ENCODE data around the gene SMAD9.

Gene SMAD9

GRCh38 chr13:36866232-36866631, 53.8 kb downstream of the SMAD9 start:
- H3K36me3 ChIP-seq: peaks cover 96% of the 10 kb centered on the region

GRCh38 chr13:36865265-36865664, 54.8 kb downstream of the SMAD9 start:
- Histone ChIP-seq H3K4me3 (ENCODE audit: low read depth, low read length) (no peak overlapping the region), H3K27me3 (no peaks in the 10 kb centered on the region), H3K4me1 (no peaks in the 10 kb centered on the region), H3K36me3 (peaks cover 92% of the 10 kb centered on the region), H3K9me3 (no peaks in the 10 kb centered on the region)
- no peak for TF ChIP-seq CTCF (IDR thresholded peaks at IDR 0.05; ENCODE audit: low read depth, low read length)
- DNase-seq: no peak

More at GRCh38 chr13:36866232-36866631, 53.8 kb downstream of the SMAD9 start:
- H3K27me3 ChIP-seq: no peaks in the 10 kb centered on the region
- TF ChIP-seq CTCF (IDR thresholded peaks at IDR 0.05; ENCODE audit: low read depth, low read length): no peak
- no peak for DNase-seq
- H3K4me1 ChIP-seq: peaks cover 4% of the 10 kb centered on the region
- H3K9me3 ChIP-seq: no peaks in the 10 kb centered on the region
- H3K4me3 ChIP-seq (ENCODE audit: low read depth, low read length): no peak overlapping the region

GRCh38 chr13:36862722-36863121, 57.3 kb downstream of the SMAD9 start:
- H3K4me3 ChIP-seq (ENCODE audit: low read depth, low read length): no peak overlapping the region
- TF ChIP-seq CTCF (IDR thresholded peaks at IDR 0.05; ENCODE audit: low read depth, low read length): no peak
- no peak for DNase-seq
- no peaks in the 10 kb centered on the region; the same call in 1 of the 2 replicates for H3K4me1 ChIP-seq
- H3K27me3 ChIP-seq: no peaks in the 10 kb centered on the region
- peaks cover 74% of the 10 kb centered on the region for H3K36me3 ChIP-seq
- H3K9me3 ChIP-seq: no peaks in the 10 kb centered on the region

- Histone ChIP-seq H3K27me3 (no peaks in the 10 kb centered on the region), H3K36me3 (peaks cover 74% of the 10 kb centered on the region), H3K4me1 (no peaks in the 10 kb centered on the region; the same call in 1 of the 2 replicates), H3K9me3 (no peaks in the 10 kb centered on the region), H3K4me3 (ENCODE audit: low read depth, low read length) (no peak overlapping the region)
- no peak for TF ChIP-seq CTCF (IDR thresholded peaks at IDR 0.05; ENCODE audit: low read depth, low read length)
- no peak for DNase-seq
Observed at GRCh38 chr13:36862002-36862685, 57.9 kb downstream of the SMAD9 start.

GRCh38 chr13:36859259-36859658, 60.8 kb downstream of the SMAD9 start:
- H3K4me3 ChIP-seq (ENCODE audit: low read depth, low read length): no peak overlapping the region
- no peak for TF ChIP-seq CTCF (IDR thresholded peaks at IDR 0.05; ENCODE audit: low read depth, low read length)
- H3K36me3 ChIP-seq: peaks cover 67% of the 10 kb centered on the region
- no peaks in the 10 kb centered on the region for H3K9me3 ChIP-seq
- no peak for DNase-seq
- no peaks in the 10 kb centered on the region for H3K27me3 ChIP-seq
- H3K4me1 ChIP-seq: no peaks in the 10 kb centered on the region; the same call in 1 of the 2 replicates

- H3K4me1 ChIP-seq: no peaks in the 10 kb centered on the region; the same call in 1 of the 2 replicates
- no peaks in the 10 kb centered on the region for H3K27me3 ChIP-seq
- peak; percentile 67 for TF ChIP-seq CTCF (IDR thresholded peaks at IDR 0.05; ENCODE audit: low read depth, low read length)
- peaks cover 64% of the 10 kb centered on the region for H3K36me3 ChIP-seq
- DNase-seq: peak; percentile 37
- H3K9me3 ChIP-seq: no peaks in the 10 kb centered on the region
- H3K4me3 ChIP-seq (ENCODE audit: low read depth, low read length): no peak overlapping the region
Observed at GRCh38 chr13:36858290-36858689, 61.7 kb downstream of the SMAD9 start.
